ENCODE measurements around the gene CAPN5.

- TF ChIP-seq CTCF (IDR thresholded peaks at IDR 0.05; ENCODE audit: poor library complexity) (no peak), EZH2 (IDR thresholded peaks at IDR 0.05; ENCODE audit: borderline replicate concordance) (no peak), EZH2phosphoT487 (IDR thresholded peaks at IDR 0.05; ENCODE audit: low read depth, severe bottlenecking, unreplicated experiment) (no peak)
Observed at GRCh38 chr11:77126156-77126775, 59.5 kb downstream of the CAPN5 start.
